OCI-LY1 (cell line): Measurements from ENCODE around the gene NUMA1.

ENCODE experiments used
- H2AFZ ChIP-seq: fragments of 200-600 bp; sonication (generic), shearing (Covaris generic); 2 replicates; pipeline ENCODE4 v1.6.0; 2014; ENCODE audit warnings: antibody characterized with exemption, mild to moderate bottlenecking, low read length
- H3F3A ChIP-seq: fragments of 200-600 bp; sonication (generic), shearing (Covaris generic); 2 replicates; pipeline ENCODE4 v1.6.0; 2014; ENCODE audit warnings: mild to moderate bottlenecking, antibody characterized with exemption, low read length, moderate library complexity; ENCODE audit not compliant: insufficient read depth
- H3K27ac ChIP-seq: fragments of 200-600 bp; sonication (generic); 2 replicates; pipeline ENCODE4 v1.5.1; 2014; ENCODE audit warnings: low read length, mixed run types, mild to moderate bottlenecking, low read depth; ENCODE audit not compliant: poor library complexity, severe bottlenecking
- H3K27me3 ChIP-seq: fragments of 200-600 bp; sonication (generic); 2 replicates; pipeline ENCODE4 v1.6.0; 2014; ENCODE audit warnings: antibody characterized with exemption, mild to moderate bottlenecking, low read length, moderate library complexity; ENCODE audit not compliant: insufficient read depth
- H3K36me3 ChIP-seq: fragments of 200-600 bp; sonication (generic); 2 replicates; pipeline ENCODE4 v1.6.1; 2014; ENCODE audit warnings: mild to moderate bottlenecking, antibody characterized with exemption, low read length, moderate library complexity, mixed read lengths; ENCODE audit not compliant: insufficient read depth
- H3K4me1 ChIP-seq: fragments of 200-600 bp; sonication (generic); 2 replicates; pipeline ENCODE4 v1.5.1; 2014; ENCODE audit warnings: mild to moderate bottlenecking, low read length, moderate library complexity; ENCODE audit not compliant: insufficient read depth, severe bottlenecking
- H3K4me2 ChIP-seq: fragments of 200-600 bp; sonication (generic), shearing (Covaris generic); 2 replicates; pipeline ENCODE4 v1.6.1; 2014; ENCODE audit warnings: low read length
- H3K4me3 ChIP-seq: fragments of 200-600 bp; sonication (generic); 2 replicates; pipeline ENCODE4 v1.5.1; 2014; ENCODE audit warnings: low read length, low read depth, mild to moderate bottlenecking, mixed read lengths; ENCODE audit not compliant: poor library complexity, severe bottlenecking
- H3K79me2 ChIP-seq: fragments of 200-600 bp; shearing (Covaris generic); 2 replicates; pipeline ENCODE4 v1.6.1; 2016; ENCODE audit warnings: mixed run types, low read length, mixed read lengths; ENCODE audit not compliant: insufficient read depth
- H3K9ac ChIP-seq: fragments of 200-600 bp; sonication (generic), shearing (Covaris generic); 2 replicates; pipeline ENCODE4 v1.6.1; 2014; ENCODE audit warnings: mild to moderate bottlenecking, low read length, mixed read lengths
- H3K9me2 ChIP-seq: fragments of 200-600 bp; sonication (generic), shearing (Covaris generic); 2 replicates; pipeline ENCODE4 v1.6.1; 2014; ENCODE audit warnings: low read depth, mild to moderate bottlenecking, low read length, mixed read lengths
- H3K9me3 ChIP-seq: fragments of 200-600 bp; shearing (Covaris generic); 2 replicates; pipeline ENCODE4 v1.6.1; 2014; ENCODE audit warnings: low read length, mixed read lengths
- H4K20me1 ChIP-seq: fragments of 200-600 bp; sonication (generic), shearing (Covaris generic); 2 replicates; pipeline ENCODE4 v1.6.0; 2016; ENCODE audit warnings: mild to moderate bottlenecking, low read length; ENCODE audit not compliant: insufficient read depth
- EZH2 ChIP-seq: fragments of 200-600 bp; sonication (generic), shearing (Covaris generic); IDR thresholded peaks from 2 replicates; pipeline ENCODE4 v1.8.0; 2017; ENCODE audit warnings: borderline replicate concordance, mixed run types, mild to moderate bottlenecking, antibody characterized with exemption, low read length, moderate library complexity, mixed read lengths
- TF ChIP-seq, protein P1 (sequence below): fragments of 200-600 bp; sonication (generic), shearing (Covaris generic); IDR thresholded peaks from 2 replicates; pipeline ENCODE4 v1.5.1; 2017; ENCODE audit warnings: mild to moderate bottlenecking, antibody characterized with exemption, low read length, moderate library complexity, mixed read lengths

The NUMA1 gene

DNA sequence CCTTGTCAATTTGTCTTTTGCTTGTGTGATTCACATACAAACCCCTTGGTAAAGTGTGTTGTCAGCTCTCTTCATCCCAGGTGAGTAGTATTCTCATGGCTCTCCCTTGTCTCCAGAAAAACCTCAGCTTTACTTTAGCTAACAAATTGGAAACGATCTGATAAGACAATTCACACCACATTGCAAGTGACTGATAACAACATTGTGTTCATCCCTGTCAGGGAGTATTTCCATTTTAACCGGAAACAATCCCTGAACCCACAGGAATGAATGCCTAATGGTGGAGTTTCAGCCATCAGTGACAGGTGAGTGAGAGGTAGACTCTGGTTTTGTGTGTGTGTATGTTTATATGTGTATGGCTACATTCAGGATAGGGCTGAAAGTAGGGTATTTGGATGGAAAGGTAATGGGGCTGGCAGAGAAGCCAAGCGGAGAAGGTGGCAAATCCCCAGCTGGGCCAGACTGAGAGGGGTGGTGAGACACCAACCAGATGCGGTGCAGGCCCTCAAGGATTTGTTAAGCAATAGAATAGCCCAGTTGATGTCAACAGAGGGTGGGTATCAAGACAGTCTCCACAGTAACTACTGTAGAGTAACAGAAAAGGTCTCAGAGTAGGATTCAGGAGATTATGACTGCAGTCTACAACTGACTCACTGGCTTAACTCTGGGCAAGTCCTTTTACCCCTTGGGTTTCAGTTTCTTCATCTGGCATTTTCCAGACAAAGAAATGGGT lies 7.9 kb upstream of the NUMA1 start:
- Histone ChIP-seq H3K27me3 (no peaks in the 10 kb centered on the region), H3K4me2 (no peak overlapping the region), H4K20me1 (no peaks in the 10 kb centered on the region), H3K79me2 (no peaks in the 10 kb centered on the region), H3K4me1 (no peaks in the 10 kb centered on the region), H2AFZ (no peak overlapping the region), H3K9ac (no peak overlapping the region), H3K4me3 (no peak overlapping the region), H3K27ac (no peak overlapping the region), H3K9me2 (no peaks in the 10 kb centered on the region), H3F3A (no peaks in the 10 kb centered on the region), H3K36me3 (peaks cover 34% of the 10 kb centered on the region; the same call in 1 of the 2 replicates), H3K9me3 (no peaks in the 10 kb centered on the region)
- TF ChIP-seq, protein P1, sequence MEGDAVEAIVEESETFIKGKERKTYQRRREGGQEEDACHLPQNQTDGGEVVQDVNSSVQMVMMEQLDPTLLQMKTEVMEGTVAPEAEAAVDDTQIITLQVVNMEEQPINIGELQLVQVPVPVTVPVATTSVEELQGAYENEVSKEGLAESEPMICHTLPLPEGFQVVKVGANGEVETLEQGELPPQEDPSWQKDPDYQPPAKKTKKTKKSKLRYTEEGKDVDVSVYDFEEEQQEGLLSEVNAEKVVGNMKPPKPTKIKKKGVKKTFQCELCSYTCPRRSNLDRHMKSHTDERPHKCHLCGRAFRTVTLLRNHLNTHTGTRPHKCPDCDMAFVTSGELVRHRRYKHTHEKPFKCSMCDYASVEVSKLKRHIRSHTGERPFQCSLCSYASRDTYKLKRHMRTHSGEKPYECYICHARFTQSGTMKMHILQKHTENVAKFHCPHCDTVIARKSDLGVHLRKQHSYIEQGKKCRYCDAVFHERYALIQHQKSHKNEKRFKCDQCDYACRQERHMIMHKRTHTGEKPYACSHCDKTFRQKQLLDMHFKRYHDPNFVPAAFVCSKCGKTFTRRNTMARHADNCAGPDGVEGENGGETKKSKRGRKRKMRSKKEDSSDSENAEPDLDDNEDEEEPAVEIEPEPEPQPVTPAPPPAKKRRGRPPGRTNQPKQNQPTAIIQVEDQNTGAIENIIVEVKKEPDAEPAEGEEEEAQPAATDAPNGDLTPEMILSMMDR, result no peak
- no peak for TF ChIP-seq EZH2

DNA sequence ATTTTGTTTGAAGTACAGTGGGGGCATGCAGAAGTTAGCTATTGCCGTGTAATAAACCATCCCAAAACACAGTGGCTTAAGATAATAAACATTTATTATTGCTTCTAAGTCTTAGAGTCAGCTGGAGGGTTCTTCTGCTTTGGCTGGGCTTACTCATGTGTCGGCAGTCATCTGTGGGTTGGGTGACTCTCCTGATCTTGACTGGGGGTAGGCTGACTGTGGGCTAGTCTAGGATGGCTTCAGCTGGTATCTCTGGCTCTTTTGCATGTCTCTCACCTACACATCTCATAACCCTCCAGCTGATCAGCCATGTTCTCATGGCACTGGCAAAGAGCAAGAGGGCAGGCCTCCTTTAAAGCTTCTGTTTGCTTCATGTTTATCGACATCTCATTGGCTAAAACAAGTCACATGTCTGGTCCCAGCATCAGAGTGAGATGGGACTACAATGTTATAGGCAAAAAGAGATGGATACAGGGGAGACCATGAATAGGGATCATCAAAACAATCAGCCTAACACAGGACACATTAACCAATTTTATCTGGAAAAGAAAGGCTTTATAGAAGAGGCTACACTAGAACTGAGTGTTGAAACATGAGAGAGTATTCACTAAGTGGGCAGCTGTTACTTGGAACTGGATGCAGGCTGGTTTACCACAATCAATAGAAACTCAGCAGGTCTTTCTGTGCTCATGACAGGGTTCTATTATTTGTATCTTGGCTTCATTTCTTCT lies 5.4 kb upstream of the NUMA1 start:
- H3K4me3 ChIP-seq, result no peak overlapping the region
- no peak overlapping the region for H3K27ac ChIP-seq
- no peak overlapping the region for H2AFZ ChIP-seq
- H3K9me3 ChIP-seq, result no peaks in the 10 kb centered on the region
- no peaks in the 10 kb centered on the region for H3F3A ChIP-seq
- H3K27me3 ChIP-seq, result no peaks in the 10 kb centered on the region
- no peak overlapping the region for H3K4me2 ChIP-seq
- H3K79me2 ChIP-seq, result no peaks in the 10 kb centered on the region
- TF ChIP-seq, protein P1, result no peak
- TF ChIP-seq EZH2, result no peak
- no peaks in the 10 kb centered on the region for H3K9me2 ChIP-seq
- H4K20me1 ChIP-seq, result no peaks in the 10 kb centered on the region
- H3K36me3 ChIP-seq, result peaks cover 27% of the 10 kb centered on the region; the same call in 1 of the 2 replicates
- H3K4me1 ChIP-seq, result peaks cover 14% of the 10 kb centered on the region
- no peak overlapping the region for H3K9ac ChIP-seq

- Histone ChIP-seq H3K36me3 (peaks cover 18% of the 10 kb centered on the region; the same call in 1 of the 2 replicates), H3K9me2 (no peaks in the 10 kb centered on the region), H3K4me3 (no peak overlapping the region), H3K27ac (no peak overlapping the region), H3K4me1 (peaks cover 14% of the 10 kb centered on the region), H3F3A (no peaks in the 10 kb centered on the region), H3K9ac (no peak overlapping the region), H3K4me2 (no peak overlapping the region), H3K9me3 (no peaks in the 10 kb centered on the region), H2AFZ (no peak overlapping the region), H4K20me1 (no peaks in the 10 kb centered on the region), H3K79me2 (peaks cover under 1% of the 10 kb centered on the region), H3K27me3 (no peaks in the 10 kb centered on the region)
- TF ChIP-seq, protein P1, result no peak
- TF ChIP-seq EZH2, result no peak
Observed at GRCh38 chr11:72084965-72085364, 4.6 kb upstream of the NUMA1 start.
